GM19025 (cell line): ENCODE results near the gene RAB35.

ENCODE experiments used
- ATAC-seq: cut with Tn5 transposase; IDR thresholded peaks from one replicate; pipeline ENCODE4 v1.9.1; 2021; ENCODE audit warnings: mild to moderate bottlenecking, low read depth, moderate library complexity; ENCODE audit not compliant: unreplicated experiment

RAB35 gene

GRCh38 chr12:120109570-120110267 lies 6.8 kb downstream of the RAB35 start:
- ATAC-seq, result no peak

- no peak for ATAC-seq
Observed at GRCh38 chr12:120106151-120106550, 10.4 kb downstream of the RAB35 start.

GRCh38 chr12:120103371-120103770 lies 13.2 kb downstream of the RAB35 start:
- no peak for ATAC-seq

- no peak for ATAC-seq
Observed at GRCh38 chr12:120103044-120103338, 13.6 kb downstream of the RAB35 start.

- no peak for ATAC-seq
Observed at GRCh38 chr12:120102189-120103043, 14.1 kb downstream of the RAB35 start.

- ATAC-seq, result no peak
Observed at GRCh38 chr12:120101617-120102016, 14.9 kb downstream of the RAB35 start.

DNA sequence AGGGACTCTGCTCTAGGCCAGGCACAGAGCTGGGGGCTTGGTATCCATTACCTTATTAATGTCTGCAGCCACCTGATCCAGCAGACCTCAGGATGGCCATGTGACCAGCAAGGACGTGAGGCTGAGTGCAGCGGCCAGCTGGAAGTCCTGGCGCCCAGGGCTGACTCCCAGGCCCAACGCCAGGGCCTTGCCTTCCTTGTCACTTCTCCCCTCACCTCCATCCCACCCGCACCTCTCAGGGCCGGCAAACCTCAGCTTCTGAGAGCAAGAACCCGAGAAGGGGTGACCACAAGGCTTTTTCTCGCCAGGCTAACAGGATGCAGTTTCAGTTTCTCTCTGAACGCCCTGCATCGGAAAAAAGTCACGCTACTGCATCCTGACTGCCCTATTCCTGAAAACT lies 15.4 kb downstream of the RAB35 start:
- ATAC-seq, result no peak

DNA sequence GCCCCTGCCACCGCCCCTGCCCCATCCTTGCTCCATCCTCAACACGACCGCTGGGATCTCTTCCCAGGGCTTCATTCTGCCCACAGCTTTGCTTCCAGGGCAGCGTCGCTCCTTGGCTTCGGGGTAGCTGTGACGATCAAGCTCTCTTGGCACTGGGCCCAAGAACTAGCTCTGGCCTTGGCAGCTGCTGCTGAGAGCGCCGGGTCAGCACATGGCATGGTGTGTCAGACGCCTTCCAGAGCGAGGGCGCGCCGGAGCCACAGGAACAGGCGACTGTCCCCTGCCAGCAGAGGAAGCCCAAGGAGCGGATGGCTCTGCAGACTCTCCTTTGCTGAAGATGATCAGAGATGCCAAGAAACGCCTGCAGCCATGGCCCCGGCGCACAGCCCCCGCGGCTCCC lies 15.9 kb downstream of the RAB35 start:
- no peak for ATAC-seq

DNA sequence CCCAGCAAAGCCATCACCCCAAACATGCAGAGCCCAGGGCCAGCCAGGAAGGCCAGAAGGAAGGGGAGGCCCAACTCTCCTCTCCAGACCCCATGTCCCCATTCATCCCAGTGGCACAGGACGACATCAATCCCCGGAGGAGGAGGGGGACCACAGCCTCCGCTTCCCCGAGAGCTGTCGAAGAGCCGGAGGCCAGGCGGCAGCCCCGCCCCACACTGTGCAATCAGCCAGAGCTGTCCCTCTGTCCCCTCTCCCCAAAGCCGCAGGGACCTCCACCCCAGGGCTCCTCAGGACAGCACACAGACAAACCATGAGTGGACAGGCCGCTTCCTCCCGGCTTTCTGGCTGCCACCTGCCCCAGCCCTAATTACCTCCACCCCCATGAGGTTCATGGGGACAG lies 16.8 kb downstream of the RAB35 start:
- no peak for ATAC-seq

- no peak for ATAC-seq
Observed at GRCh38 chr12:120098756-120099470, 17.6 kb downstream of the RAB35 start.

DNA sequence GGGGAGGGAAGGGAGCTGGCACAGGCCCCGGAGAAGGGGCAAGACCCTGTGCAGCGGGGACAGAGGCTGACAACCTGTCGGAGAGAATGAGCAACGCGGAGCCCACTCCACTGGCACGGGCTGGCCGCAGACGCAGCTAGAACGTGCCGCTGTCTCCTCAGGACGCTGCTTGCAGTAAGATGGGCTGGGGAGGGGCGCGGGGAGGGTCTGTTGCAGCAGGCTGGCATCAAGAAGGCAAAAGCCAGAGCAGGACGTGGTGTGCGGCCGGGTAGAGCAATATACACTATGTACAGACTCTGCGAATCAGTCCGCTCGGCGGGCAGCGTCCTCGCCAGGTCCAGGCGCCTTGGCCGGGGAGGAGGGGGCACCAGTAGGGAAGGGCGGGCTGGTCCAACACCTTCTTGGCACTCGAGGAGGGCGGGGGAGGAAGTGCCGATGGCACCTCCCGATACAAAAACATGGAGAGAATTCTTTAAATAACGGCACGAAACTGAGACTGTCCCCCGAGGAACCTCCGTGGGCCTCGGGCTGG lies 19.8 kb downstream of the RAB35 start:
- no peak for ATAC-seq

DNA sequence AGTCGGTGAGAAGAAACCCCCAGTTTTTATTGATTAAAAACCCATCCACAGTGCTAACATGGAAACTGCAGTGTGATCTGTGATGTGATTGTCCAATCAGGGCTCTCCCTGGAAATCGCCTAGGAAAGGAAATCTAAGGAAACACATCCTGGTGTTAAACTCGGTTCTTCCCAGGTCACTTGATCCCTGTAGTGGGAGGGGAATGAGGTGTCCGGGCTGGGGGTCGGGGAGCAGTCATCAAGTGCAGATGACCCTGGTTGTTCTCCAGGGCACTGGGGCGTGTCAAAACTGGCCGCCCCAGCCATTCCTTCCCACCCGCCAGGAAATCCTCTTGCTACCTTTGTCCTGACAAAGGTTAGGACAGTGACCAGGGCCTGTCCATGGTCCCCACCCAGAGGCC lies 20.8 kb downstream of the RAB35 start:
- no peak for ATAC-seq

- no peak for ATAC-seq
Observed at GRCh38 chr12:120095331-120095730, 21.2 kb downstream of the RAB35 start.

GRCh38 chr12:120094485-120094884 lies 22.1 kb downstream of the RAB35 start:
- ATAC-seq, result no peak

DNA sequence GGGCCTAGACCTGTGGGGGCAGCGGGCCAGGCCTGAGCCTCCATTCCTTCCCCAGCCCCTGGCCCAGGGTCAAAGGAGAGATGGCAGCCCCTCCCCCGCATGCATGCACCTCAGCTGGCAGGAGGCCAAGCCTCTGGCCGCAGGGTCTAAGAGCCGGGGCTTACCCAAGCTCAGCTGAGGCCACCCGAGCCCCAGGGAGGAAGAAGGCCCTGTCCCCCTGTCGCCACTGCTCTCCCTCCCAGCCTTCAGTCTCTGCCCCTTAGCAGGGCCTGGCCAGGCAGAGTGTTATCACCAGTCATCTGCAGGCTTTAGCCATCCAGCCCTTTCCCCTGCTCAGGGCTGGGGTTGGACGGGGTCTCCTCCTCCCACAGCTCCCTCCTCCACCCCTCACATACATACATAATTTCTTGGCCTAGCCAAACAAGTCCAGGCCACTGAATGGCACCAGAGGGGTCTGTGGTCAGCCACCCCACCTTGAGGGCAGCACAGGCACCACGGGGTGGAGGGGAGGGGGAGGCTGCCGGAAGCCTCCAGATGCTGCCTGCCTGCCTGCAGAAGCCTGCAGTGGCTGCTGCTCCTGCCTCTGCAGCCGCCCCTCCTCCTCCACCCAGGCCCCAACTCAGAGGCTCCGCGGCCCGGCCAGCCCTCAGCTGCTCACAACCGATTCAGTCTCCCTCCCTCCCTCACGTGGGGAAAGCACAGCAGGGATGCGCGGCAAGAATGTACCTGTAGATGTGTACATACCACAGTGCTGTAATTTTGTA lies 22.8 kb downstream of the RAB35 start:
- ATAC-seq, result no peak

GRCh38 chr12:120093336-120093591 lies 23.3 kb downstream of the RAB35 start:
- ATAC-seq, result no peak

- no peak for ATAC-seq
Observed at GRCh38 chr12:120092551-120093335, 23.8 kb downstream of the RAB35 start.

DNA sequence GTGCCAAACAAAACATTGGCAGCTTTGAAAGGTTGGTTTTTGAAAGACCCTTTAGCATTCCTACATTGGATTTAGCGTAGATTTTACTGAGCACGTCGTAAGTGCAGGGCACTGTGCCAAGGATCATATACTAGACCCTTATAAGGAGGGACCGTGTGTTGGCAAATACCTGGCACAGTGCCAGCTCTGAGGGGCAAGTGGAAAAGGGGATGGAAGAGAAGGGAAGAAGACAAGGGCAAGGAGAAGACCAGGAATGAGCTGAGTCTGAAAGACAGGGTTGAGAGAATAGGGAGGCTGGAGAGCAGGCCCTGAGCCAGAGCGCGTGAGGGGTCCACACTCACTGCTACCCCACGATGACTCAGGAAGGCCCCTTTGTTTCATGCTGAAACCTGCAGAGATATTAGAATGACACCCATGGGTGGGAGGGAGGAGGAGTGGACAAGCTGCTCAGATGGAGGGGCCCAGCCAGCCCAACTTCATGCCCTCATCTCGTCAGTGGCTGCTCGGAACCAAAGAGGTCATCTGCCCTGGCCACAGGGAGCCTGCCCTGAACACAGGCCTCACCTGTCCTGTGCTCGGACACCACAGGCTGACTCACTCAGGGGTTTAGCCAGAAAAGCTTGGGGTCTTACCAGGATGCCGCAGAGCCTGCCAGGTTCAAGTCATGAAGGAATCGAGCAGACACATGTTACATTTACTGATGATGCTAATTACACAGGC lies 25.0 kb downstream of the RAB35 start:
- ATAC-seq, result no peak

DNA sequence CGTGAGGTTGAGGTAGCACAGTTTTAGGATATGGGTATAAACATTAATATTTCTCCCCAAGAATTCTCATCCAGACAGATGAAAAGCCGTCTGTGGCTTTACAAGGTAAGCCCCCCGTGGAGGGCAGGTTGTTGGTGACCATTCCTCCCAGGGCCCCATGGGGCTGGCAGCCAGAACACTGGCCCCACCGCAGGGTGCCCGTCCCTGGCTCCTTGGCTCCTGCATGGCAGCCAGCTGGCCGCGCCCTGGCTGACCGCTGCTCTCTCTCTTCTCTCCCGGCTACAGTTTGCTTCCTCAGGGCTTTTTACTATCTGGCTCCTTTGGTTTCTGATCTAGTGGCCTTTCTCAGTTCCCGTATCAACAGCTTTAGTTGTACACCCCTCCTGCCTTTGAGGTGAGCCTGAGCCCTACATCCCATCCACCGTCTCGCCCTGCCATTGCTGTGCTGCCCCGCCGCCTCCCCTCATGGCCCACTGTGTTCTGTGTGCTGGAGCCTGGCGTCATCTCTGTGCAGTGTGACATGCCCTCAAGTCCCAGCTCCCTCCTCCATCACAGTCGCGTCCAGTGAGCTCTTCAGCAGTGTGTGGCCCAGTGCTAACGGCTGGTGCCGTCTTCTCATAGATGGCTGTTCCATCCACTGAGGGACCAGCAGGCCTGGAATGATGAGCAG lies 25.8 kb downstream of the RAB35 start:
- no peak for ATAC-seq
